Stromal cell of bone marrow (primary cell): ENCODE measurements around the gene TMC8.
A peak's percentile ranks its signal among the peaks of the same experiment; 100 is the strongest.
"Not testable (repeated sequence)": the region's sequence is repeated elsewhere in the genome, so short reads cannot be mapped to it uniquely, and the experiment has no call there.

ENCODE experiments used
- DNase-seq: peaks from one replicate; pipeline ENCODE4 v3.0.0-alpha.2; 2012; ENCODE audit warnings: low read depth

The TMC8 gene

GRCh38 chr17:78135858-78136500, 5.4 kb downstream of the TMC8 start:
- DNase-seq: no peak

GRCh38 chr17:78137392-78138203, 7.0 kb downstream of the TMC8 start:
- no peak for DNase-seq

GRCh38 chr17:78138204-78139060, 7.9 kb downstream of the TMC8 start:
- no peak for DNase-seq

GRCh38 chr17:78139861-78140168, 9.2 kb downstream of the TMC8 start:
- DNase-seq: not testable (repeated sequence)

GRCh38 chr17:78140169-78141051, 9.8 kb downstream of the TMC8 start:
- DNase-seq: no peak

GRCh38 chr17:78141437-78142118, 11.0 kb downstream of the TMC8 start:
- no peak for DNase-seq

- no peak for DNase-seq
Measured at GRCh38 chr17:78142119-78142861, 11.7 kb downstream of the TMC8 start.

- no peak for DNase-seq
Measured at GRCh38 chr17:78143214-78144146, 12.9 kb downstream of the TMC8 start.

- DNase-seq: peak; percentile 64
Measured at GRCh38 chr17:78144147-78144719, 13.7 kb downstream of the TMC8 start.

- DNase-seq: no peak
Measured at GRCh38 chr17:78144736-78145641, 14.4 kb downstream of the TMC8 start.

- DNase-seq: no peak
Measured at GRCh38 chr17:78146471-78146869, 15.9 kb downstream of the TMC8 start.

- no peak for DNase-seq
Measured at GRCh38 chr17:78146881-78147280, 16.3 kb downstream of the TMC8 start.

- DNase-seq: no peak
Measured at GRCh38 chr17:78147315-78147998, 16.9 kb downstream of the TMC8 start.

- DNase-seq: no peak
Measured at GRCh38 chr17:78148286-78149016, 17.9 kb downstream of the TMC8 start.

- DNase-seq: no peak
Measured at GRCh38 chr17:78151514-78152008, 21.0 kb downstream of the TMC8 start.
